ENCODE measurements around the gene GPR142. TPM values are rescaled to one million over a fixed set of nuclear protein-coding genes. Genes with fewer than 3 reads are reported as not detected.

GPR142 gene
- total RNA-seq, 1 experiment from 2014 or later: not detected

- DNase-seq (ENCODE audit: low read depth): no peak
These were observed 22.6 kb upstream of the GPR142 start for GRCh38 chr17:74344658-74345057.

DNA sequence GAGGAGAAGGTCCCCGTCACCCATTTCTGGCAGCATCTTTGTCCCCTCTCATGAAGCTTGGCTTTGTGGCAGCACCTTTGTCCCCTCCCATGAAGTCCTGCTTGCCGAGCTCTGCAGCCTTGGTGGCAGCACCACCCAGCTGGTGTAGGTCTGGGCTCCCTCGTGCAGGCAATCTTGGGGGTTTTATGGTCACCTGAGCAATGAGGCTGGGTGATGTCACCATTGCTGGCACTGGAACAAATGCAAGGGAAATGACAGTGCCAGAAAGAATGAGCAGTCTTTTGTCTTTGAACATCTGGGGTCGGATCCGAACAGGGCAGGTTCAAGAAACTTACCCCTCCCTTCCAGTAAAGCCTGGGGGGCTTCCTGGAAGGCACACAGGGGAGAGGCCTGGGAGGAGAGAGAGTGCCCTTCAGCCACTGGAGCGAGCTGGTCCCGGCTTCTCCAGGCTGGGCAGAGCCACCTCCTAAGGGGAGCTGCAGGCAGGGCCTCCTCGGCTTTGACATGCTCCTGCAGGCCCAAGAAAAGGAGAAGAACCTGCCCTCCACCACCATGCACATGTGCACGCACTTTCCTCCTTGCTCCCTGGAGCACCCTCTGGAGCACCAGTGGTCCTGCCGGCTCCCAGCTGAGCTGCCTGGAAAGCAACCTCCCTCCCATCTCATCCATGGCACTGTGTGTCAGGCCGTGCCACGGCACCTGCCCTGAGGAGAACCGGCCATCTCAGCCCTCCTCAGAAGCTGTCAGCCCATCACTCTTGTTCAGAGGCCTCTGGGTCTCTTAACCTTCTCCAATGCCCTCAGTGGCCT is 21.7 kb upstream of the GPR142 start:
- DNase-seq (ENCODE audit: low read depth): peak; percentile 41

DNA sequence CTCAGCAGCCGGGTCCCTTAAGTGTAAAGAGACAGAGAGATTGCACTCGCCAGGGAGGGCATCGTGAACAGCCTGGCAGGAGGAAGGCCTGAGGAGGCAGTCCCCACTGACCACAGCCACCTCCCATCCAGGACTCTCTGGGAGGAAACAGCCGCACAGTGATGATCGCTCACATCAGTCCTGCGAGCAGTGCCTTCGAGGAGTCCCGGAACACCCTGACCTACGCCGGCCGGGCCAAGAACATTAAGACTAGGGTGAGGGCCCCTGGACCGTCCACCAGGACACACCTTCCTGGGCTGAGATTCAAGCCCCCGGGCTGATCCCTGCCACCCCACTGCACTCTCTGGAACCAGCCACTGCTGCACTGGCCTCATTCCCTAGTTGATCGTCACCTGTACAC is 19.7 kb upstream of the GPR142 start:
- DNase-seq (ENCODE audit: low read depth): no peak

- DNase-seq (ENCODE audit: low read depth): no peak
These were observed 18.2 kb upstream of the GPR142 start for GRCh38 chr17:74349120-74349519.

DNA sequence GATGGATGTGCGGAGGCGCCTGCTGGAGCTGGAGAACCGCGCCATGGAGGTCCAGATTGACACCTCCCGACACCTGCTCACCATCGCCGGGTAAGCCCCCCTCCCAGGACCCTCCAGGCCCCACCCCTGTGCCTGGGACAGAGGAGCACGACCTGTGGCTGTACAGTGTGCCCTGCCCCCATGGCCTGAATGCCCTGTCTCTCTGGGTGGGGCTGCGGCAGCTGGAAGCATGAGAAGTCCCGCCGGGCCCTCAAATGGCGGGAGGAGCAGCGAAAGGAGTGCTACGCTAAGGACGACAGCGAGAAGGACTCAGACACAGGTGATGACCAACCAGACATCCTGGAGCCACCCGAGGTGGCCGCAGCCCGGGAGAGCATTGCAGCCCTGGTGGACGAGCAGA is 16.8 kb upstream of the GPR142 start:
- no peak for DNase-seq (ENCODE audit: low read depth)

- DNase-seq (ENCODE audit: low read depth): no peak
These were observed 15.6 kb upstream of the GPR142 start for GRCh38 chr17:74351552-74352210.

DNA sequence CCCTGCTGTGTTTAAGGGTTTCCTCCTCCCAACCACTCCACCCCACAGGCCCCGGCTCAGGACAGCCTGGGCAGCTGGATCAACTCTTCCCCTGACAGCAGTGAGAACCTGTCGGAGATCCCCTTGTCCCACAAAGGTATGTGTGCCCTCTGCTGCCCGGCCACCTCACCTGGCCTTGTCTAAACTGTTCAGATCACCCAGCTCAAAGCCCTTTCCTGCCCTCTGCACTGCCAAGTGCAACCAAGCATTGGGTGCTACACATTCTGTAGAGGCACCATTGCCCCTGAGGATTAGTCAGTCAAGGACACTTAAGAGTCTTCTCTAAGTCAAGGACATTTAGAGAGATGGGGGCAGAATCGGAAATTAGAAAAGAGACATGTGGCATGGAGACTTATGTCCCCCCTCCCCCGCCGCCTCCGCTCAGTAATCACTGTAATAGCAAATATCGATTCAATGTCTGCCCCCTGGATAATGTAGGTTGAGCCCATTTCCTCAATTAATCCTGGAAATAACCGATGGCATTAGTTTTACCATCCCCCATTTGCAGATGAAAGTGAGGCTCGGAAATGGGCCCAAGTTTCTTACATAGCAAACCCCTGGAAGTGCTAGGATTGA is 13.8 kb upstream of the GPR142 start:
- no peak for DNase-seq (ENCODE audit: low read depth)

GRCh38 chr17:74354123-74354522 is 13.2 kb upstream of the GPR142 start:
- peak; percentile 33 for DNase-seq (ENCODE audit: low read depth)

DNA sequence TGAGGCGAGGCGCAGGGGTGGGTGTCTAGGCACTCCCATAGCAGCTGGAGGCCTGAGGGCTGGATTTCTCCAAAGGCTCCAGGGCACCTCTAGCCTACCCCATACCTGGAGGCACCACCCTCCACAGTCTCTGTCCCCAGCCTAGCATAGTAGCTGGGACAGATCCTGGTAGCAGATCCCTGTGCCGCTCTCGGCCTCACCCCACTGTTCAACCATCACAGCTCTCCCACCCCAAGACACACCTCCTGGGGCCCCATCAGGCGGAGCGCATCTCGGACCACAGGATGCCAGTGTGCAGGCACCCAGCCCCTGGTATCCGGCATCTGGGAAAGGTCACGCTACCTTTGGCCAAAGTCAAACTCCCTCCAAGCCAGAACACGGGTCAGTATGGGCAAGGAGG is 12.7 kb upstream of the GPR142 start:
- no peak for DNase-seq (ENCODE audit: low read depth)

DNA sequence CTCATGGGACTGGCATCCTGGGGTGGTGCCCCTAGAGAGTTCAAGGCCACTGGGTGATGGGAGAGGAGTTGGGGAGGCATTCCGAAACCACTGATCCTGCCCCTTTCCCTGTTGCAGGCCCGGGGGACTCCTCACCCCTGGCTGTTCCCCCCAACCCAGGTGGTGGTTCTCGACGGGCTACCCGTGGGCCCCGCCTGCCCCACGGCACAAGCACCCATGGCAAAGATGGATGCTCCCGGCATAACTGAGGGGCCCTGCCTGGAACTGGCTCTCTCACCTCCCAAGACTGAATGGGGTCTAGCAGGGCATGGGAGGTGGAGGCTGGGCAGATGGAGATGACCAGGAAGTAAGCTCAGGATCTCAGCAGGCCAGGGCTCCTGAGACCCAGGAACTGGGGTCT is 12.2 kb upstream of the GPR142 start:
- DNase-seq (ENCODE audit: low read depth): no peak

GRCh38 chr17:74356646-74357465 is 10.4 kb upstream of the GPR142 start:
- DNase-seq (ENCODE audit: low read depth): no peak

DNA sequence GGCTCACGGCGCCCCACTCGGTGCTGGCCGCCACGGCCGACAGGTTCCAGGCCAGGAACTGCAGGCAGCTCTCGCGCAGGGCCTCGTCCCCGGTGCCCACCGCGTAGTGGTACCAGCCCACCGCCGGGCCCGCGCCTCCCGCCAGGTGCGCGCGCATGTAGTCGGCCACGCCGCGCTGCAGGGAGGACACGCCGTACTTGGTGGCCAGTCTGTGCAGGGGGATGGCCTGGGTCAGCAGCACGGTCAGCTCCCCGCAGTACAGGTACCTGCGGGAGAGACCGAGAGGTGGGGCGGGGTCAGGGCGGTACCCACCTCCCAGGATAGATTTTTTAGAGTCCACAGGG is 9.9 kb upstream of the GPR142 start:
- no peak for DNase-seq (ENCODE audit: low read depth)

DNA sequence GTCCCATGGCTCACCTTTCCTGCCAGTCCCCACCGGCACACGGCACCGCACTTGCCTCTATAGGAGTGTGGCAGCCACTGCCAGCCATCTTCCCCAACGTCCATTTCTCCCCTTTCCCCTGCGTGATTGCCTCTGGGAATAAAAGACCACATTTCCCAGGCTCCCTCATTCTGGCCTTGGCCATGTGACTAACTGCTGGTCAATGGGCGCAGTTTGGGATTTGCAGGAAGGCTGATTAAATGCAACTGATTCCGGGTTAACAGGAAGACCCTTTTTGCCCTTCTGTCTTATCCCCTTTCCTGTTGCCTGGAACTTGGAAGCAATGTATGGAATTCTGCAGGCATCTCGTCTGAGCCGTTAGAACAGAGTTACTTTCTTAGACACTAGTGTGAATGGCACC is 8.6 kb upstream of the GPR142 start:
- DNase-seq (ENCODE audit: low read depth): peak; percentile 13

GRCh38 chr17:74359916-74360315 is 7.4 kb upstream of the GPR142 start:
- no peak for DNase-seq (ENCODE audit: low read depth)

DNA sequence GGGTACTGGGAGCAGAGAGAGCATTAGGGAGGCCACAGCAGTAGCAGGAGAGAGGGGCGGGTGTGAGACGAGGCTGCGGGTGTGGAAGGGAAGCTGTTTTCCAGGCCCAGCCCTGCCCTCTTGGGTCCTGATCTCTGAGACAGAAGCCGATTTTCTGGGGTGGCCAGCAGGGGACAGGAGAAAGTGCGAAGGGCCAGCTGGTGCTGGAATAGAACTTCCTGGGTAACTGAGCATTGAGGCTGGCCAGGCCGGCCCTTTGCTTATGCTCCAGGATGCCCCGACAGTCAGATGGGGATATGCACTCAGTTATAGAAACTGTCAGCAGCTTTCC is 6.4 kb upstream of the GPR142 start:
- no peak for DNase-seq (ENCODE audit: low read depth)

DNA sequence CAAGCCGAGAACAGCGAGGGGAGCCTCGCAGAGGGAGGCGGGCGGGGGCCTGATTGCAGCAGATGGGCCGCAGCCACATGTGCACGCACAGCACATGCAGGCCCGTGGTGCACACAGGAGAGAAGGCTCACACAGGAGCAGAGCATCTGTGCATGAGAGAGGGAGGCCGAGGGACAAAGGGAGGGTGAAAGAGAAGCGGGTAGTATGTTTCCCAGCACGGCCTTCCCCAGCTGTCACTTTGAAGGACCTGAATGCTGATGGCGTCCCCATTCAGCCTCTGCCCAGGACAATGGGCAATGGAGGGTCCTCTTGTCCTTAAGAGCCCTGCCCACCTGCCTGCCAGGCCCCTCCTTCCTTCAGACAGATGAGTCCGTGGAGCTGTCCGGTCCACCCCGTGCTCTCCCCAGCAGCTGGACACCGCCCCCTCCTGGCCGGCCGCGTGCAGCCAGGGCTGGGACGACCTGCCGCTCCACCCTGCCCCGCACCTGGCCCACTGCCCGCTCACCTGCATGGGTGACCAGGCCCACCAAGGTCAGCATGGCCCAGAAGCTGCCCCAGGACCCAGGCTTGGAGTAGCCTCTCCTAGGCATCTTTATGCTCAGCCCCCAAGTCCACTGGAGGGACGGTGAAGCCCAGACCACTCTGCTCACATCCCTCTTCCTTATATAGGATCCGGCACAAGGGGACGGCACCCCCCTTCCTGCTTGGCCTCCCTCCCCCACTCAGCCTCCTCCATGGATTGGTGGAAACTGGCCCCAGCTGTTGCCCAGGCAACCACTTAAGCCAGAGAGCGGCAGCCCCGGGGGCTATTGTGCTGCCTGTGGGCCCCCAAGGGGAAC is 5.9 kb upstream of the GPR142 start, which contains the start of gene BTBD17:
BTBD17 (minus strand) TSS at position 639 of the 839 bp plus-strand sequence; CDS start at position 590, 49 bp downstream.
- DNase-seq (ENCODE audit: low read depth): peak; percentile 17

DNA sequence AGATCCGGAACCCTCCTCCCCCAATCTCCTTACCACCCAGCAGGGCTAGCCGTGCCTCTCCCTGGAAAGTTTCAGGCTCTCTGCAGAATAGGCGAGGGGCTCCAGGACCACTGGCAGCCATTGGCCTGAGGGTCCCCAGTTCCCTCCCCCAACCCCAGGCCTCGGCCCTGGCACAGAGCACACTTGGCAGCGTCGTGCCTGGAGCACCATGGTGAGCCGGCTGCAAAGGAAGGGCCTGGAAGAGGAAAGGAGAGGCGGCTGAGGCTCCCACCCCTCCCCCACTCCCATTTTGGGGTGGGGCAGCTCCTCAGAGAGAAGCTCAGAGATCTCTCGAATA is 5.3 kb upstream of the GPR142 start:
- no peak for DNase-seq (ENCODE audit: low read depth)

DNA sequence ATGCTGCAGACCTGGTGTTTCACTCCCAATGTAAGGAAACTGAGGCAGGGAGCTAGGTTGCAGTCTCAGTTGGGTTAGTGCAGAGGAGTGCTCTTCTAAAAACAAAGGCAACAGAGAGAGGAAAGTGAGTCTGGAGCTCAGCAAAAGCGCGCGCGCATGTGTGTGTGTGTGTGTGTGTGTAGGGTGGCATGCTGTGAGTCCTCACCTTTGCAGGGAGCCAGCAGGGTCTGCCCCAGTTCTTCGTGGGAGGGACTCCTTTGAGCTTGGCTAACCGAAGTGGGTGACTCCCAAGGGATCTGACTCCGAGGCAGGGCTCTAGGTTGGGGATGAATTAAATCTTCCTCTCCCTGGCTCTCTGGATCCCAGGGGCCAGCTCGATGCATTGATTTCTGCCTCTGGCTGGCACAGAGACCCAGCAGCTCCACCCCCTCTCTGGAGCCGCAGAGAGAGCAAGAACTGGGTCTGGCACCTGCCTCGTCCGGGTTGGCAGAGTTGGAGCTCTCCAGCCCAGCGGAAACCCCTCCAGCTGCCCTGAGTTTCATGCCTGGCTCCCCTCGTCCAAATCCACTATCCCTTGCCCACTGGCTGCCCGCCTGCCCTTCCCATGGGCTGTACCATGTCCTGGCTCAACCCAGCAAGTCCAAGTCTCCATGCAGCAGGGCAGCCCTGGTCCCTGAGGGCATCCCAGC is 4.4 kb upstream of the GPR142 start:
- no peak for DNase-seq (ENCODE audit: low read depth)

DNA sequence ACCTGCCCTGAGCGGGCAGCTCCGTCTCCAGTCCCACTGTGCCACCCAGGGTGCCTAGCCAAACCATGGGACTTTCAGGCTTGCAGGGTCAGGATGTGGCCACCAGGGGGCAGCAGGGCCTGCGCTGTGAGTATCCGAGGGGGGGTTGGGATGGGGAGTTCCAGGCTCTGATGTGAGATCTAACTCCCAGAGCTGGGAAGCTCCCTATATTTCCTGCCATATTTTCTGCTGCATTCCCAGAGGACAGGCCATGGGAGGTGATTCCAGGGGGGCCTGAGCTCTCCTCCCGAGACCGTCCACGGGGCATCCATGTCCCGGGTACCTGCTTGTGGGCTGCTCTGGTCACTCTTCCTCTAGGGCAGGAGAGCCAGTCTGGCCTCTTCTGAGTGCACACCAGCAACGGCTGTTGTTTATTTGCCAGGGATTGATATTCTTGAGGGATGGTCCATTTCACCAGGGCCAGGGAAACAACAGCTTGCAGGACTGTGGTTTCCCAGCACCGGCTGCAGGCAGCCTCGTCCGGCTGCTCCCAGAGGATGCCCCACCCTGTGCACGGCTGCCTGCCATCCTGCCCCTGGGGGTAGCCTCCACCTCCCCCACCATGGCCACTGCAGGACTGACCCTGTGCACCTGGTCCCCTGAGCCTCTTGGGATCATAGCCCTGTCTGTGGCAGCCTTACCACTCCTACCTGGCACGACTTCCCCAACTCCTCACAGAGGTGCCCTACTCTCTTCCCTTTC is 1.2 kb downstream of the GPR142 start:
- peak; percentile 57 for DNase-seq (ENCODE audit: low read depth)

DNA sequence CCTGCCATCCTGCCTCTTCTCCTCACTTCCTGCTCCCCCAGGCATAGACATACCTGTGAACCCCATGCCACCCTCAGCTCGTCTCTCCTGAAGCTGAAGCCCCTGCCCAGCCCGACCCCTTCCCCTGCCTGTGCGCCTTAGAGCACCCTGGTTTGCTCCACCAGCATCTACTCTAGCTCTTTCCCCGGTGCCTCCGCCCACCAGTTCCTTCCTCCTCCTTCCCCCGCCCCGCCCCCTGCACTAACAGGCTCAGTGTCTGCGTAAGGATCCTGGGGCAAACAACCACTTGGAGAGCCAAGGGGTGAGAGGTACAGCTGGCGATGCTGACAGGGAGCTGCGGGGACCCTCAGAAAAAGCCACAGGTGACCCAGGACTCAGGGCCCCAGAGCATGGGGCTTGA is 1.9 kb downstream of the GPR142 start:
- DNase-seq (ENCODE audit: low read depth): no peak

Measured in M059J (cell line).